Stimulated activated memory B cell treated with anti-CD40 and anti-IgM and Interleukin-4, amounts not matched to agents 10 μg/mL and 1 μg/mL and 100 μg/mL, for 72 hours (primary cell): ENCODE data around the gene CD247.

Experiments
- ATAC-seq: fragments of 150-1000 bp; cut with Tn5 transposase; 2 replicates; pipeline ENCODE4 v1.10.0; 2021
- H3K27ac Mint-ChIP-seq: one replicate; pipeline ENCODE4 v1.8.0; 2022; ENCODE audit warnings: mild to moderate bottlenecking, mixed read lengths
- H3K27me3 Mint-ChIP-seq: one replicate; pipeline ENCODE4 v1.8.0; 2022; ENCODE audit warnings: mixed read lengths
- H3K36me3 Mint-ChIP-seq: one replicate; pipeline ENCODE4 v1.8.0; 2022; ENCODE audit warnings: mixed read lengths
- H3K4me1 Mint-ChIP-seq: one replicate; pipeline ENCODE4 v1.8.0; 2022; ENCODE audit warnings: mixed read lengths
- H3K4me3 Mint-ChIP-seq: one replicate; pipeline ENCODE4 v1.8.0; 2022; ENCODE audit warnings: mild to moderate bottlenecking, moderate library complexity, mixed read lengths
- H3K9me3 Mint-ChIP-seq: one replicate; pipeline ENCODE4 v1.8.0; 2022; ENCODE audit warnings: mixed read lengths

Gene CD247

DNA sequence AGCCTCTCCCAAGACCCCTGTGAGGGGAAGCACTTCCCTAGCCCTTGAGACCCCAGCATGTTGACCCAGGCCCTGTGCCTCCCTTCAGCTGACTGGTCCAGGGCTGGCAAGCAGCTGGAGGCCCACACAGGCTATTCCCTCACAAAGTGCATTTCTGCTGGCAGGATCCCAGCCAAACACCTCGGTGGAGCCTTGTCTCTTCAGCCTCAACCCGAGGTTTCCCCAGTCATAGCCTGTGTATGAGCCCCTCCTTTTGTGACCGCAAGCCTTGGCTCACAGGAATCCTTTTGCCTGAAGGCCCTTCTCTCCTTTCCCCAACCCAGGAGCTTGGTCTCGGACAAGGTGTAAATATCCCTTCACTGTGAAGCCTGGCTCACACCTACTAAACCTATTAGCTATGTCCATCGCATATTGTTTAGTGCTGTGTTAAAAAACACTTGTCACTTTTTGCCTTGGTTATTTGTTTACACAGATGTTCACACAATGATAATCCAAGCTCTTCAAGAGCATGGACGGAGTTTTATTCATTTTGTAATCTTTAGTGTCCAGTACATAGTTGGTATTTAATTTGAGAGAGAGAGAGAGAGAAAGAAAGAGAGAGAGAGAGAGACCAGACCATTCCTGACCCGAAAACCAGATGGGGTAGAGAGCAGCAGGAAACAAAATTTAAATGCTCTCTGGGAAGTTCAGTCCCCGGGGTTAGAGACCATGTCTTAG is 8.5 kb upstream of the CD247 start:
- Mint-ChIP-seq H3K4me1 (no peaks in the 10 kb centered on the region), H3K4me3 (no peak overlapping the region), H3K27ac (no peak overlapping the region), H3K36me3 (no peaks in the 10 kb centered on the region), H3K27me3 (no peaks in the 10 kb centered on the region), H3K9me3 (peaks cover 7% of the 10 kb centered on the region)
- no peak for ATAC-seq

DNA sequence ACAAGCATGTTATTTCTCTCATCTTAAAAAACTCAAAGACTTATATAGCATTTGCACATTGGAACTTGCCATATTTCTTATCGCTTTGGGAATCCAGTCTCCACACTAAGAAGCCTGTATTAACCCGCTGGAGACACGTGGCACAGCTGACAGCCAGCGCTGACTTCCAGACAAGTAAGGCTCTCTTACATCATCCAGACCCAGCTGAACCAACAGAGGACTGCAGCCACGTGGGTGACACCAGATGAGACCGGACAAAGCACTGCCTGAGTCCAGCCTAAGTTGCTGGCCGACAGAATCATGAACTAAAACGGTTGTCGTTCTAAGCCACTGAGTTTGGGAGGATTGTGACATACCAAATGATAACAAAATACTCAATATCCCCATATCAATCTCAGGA is 6.3 kb upstream of the CD247 start:
- ATAC-seq: no peak
- peaks cover 7% of the 10 kb centered on the region for H3K9me3 Mint-ChIP-seq
- H3K27ac Mint-ChIP-seq: no peak overlapping the region
- no peaks in the 10 kb centered on the region for H3K4me1 Mint-ChIP-seq
- H3K36me3 Mint-ChIP-seq: no peaks in the 10 kb centered on the region
- H3K4me3 Mint-ChIP-seq: no peak overlapping the region
- peaks cover 17% of the 10 kb centered on the region for H3K27me3 Mint-ChIP-seq

DNA sequence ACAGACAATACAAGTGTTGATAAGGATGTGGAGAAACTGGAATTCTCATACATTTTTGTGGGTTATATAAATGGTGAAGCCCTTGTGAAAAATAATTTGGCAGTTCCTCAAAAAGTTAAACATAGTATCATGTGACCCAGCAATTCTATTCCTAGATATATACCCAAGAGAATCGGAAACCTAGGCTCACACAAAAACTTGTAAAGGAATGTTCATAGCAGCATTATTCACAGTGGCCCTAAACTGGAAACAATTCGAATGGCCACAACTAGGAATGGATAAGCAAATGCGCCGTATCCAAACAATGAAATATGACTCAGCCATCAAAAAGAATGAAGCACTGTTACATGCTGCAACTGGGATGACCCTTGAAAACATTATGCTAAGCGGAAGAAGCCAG is 3.9 kb upstream of the CD247 start:
- Mint-ChIP-seq H3K4me1 (no peaks in the 10 kb centered on the region), H3K27me3 (peaks cover 34% of the 10 kb centered on the region), H3K9me3 (peaks cover 7% of the 10 kb centered on the region), H3K36me3 (no peaks in the 10 kb centered on the region), H3K27ac (no peak overlapping the region), H3K4me3 (no peak overlapping the region)
- ATAC-seq: no peak

DNA sequence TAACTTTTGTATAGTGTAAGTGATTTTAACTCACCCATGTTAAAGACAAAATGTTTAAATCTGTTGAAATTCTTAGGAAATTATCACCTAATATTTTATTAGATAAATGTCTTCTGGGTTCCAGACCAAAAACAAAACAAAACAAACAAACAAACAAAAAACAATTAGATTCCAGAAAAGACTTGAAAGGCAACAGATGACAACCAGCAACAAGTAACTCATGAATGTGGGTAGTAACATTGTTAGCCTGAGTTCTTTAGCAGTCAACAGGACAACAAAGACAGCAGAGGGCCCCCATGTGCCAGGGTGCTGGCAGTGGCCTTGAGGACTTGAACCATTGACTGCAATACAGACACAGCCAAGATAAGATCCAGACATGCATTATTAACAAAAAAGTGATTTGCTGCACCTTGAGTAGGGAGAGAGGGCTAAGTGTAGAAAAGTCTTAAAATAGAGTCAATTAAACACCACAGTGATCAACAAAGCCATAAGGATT is 2.4 kb upstream of the CD247 start:
- Mint-ChIP-seq H3K9me3 (peaks cover 7% of the 10 kb centered on the region), H3K27ac (no peak overlapping the region), H3K4me1 (no peaks in the 10 kb centered on the region), H3K36me3 (no peaks in the 10 kb centered on the region), H3K4me3 (no peak overlapping the region), H3K27me3 (peaks cover 44% of the 10 kb centered on the region)
- ATAC-seq: no peak

DNA sequence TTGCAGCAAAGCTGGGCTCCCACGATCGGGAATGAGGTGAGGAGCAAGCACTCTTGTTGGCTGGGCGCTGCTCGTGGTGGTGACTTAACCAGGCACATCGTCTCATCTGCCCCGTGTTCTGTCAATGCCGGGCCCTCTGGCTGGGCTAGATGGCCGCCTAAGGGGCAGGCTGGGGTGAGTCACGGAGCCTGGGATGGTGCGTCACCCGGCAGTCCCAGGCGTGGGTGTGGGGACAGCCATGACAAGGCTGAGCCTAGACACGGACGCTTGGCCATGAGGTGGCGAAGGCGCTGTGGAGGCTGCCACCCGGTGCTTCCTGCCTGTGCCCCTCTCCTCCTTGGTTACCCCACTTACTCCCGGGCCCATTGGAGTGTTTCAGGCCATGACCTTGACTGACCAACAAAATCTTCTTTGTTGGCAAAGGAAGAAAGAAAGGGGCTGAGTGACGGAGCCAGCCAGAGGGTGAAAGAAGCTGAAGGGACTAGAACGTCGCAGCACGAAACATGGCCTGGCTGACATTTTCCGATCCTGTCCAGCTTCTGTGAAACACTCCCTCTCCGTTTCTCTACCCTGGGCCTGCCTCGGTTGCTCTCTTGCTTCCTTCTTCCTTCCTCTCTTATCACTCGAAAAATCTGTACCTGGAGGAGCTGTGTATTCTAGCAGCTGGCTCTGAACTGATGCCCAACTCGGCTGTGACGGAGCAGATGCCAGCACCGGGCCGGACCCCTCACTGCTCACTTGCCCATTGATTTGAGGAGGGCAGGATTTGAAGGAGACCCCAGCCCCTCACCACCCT is 596 bp downstream of the CD247 start:
- Mint-ChIP-seq H3K4me1 (no peaks in the 10 kb centered on the region), H3K27ac (no peak overlapping the region), H3K4me3 (no peak overlapping the region), H3K9me3 (peaks cover 4% of the 10 kb centered on the region), H3K36me3 (no peaks in the 10 kb centered on the region), H3K27me3 (peaks cover 44% of the 10 kb centered on the region)
- ATAC-seq: no peak

DNA sequence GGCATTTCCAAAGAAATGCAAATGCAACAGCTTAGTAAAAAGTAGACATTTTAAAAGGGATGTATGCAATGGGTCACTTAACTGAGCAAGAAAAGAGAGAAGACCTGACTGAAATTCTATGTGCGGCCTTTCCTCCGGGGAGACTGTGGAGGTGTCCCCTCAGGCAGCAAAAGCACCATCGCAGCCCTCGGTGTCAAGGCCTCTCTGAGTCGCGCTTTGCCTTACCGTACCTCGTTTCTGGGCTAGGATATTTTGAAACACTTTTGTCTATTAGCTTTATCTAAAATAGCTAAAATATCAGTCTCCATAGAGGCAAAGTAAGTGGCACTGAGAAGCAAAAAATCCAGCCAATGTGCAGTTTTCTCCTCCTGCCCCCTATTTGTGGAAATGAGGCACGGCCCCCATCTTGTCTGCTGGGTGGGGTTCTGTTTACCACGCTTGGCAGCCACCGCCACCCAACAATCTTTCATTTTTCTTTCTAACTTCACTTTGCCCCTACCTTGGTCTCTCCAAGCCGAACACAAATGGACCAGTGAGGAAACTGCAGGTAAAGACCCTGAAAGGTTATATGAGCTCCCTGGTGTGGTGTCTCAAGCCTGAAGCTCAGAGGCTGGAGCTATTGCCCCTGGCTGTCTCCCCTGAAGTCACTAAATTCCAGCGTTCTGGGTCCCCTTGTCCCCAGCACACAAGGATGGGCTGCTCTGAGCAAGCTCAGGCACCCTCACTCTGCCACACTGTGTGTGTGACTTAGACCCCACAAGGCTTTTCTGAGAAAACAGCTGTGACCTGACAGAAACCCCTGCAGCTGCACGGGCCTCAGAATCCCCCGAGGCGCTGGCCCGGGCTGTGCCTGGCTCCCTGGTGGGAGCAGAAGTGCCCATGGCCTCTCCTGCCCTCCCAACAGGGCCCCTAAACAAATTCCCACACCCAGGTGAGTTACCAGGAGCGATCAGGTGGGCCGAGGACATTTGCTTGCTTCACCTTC is 1.6 kb downstream of the CD247 start:
- Mint-ChIP-seq H3K36me3 (no peaks in the 10 kb centered on the region), H3K27ac (no peak overlapping the region), H3K4me1 (no peaks in the 10 kb centered on the region), H3K4me3 (no peak overlapping the region), H3K27me3 (peaks cover 54% of the 10 kb centered on the region), H3K9me3 (no peaks in the 10 kb centered on the region)
- no peak for ATAC-seq

GRCh38 chr1:167515893-167516321 is 2.4 kb downstream of the CD247 start:
- Mint-ChIP-seq H3K27ac (no peak overlapping the region), H3K9me3 (no peaks in the 10 kb centered on the region), H3K4me1 (no peaks in the 10 kb centered on the region), H3K4me3 (no peak overlapping the region), H3K27me3 (peaks cover 51% of the 10 kb centered on the region), H3K36me3 (no peaks in the 10 kb centered on the region)
- no peak for ATAC-seq

DNA sequence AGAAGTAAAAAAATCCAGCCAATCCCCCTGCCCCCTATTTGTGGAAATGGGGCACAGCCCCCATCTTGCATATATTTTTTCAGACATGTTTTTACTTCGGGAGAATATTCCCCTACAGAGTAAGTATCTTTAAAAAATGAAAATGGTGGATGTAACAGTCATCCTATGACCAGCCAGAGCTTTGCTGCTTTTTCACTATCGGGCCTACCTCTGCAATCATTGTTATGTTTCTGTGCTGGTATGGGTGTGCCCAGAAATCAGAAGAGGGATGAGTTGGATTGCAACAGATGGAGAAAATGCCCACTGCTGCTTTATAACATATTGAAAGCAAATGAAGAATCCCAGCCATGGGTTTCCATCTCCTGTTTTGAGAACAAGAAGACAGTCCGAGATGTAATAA is 2.9 kb downstream of the CD247 start:
- no peaks in the 10 kb centered on the region for H3K36me3 Mint-ChIP-seq
- H3K4me1 Mint-ChIP-seq: no peaks in the 10 kb centered on the region
- H3K27me3 Mint-ChIP-seq: peaks cover 51% of the 10 kb centered on the region
- ATAC-seq: no peak
- no peak overlapping the region for H3K27ac Mint-ChIP-seq
- no peaks in the 10 kb centered on the region for H3K9me3 Mint-ChIP-seq
- no peak overlapping the region for H3K4me3 Mint-ChIP-seq

DNA sequence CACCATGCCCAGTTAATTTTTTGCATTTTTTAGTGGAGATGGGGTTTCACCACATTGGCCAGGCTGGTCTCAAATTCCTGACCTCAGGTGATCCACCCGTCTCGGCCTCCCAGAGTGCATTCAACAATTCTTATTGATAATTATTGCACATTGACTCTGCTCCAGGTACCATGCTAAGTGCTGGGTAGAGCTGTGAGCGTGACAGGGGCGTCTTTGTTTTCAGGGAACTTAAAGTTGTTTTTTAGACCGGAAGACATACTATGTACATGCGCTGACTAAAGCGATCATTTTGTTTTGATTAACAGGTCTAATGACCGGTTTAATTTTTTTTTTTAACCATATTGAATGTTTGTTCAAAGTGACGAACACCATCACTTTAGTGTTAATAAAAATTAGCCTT is 4.0 kb downstream of the CD247 start:
- no peaks in the 10 kb centered on the region for H3K9me3 Mint-ChIP-seq

GRCh38 chr1:167512046-167512654 is 6.2 kb downstream of the CD247 start:
- no peaks in the 10 kb centered on the region for H3K4me1 Mint-ChIP-seq
- ATAC-seq: no peak
- peaks cover 48% of the 10 kb centered on the region for H3K27me3 Mint-ChIP-seq
- H3K36me3 Mint-ChIP-seq: no peaks in the 10 kb centered on the region
- H3K4me3 Mint-ChIP-seq: no peak overlapping the region
- H3K27ac Mint-ChIP-seq: no peak overlapping the region
- no peaks in the 10 kb centered on the region for H3K9me3 Mint-ChIP-seq

More for the DNA sequence above, 4.0 kb downstream of the CD247 start:
- Mint-ChIP-seq H3K27me3 (peaks cover 52% of the 10 kb centered on the region), H3K4me1 (no peaks in the 10 kb centered on the region), H3K4me3 (no peak overlapping the region), H3K27ac (no peak overlapping the region), H3K36me3 (no peaks in the 10 kb centered on the region)
- no peak for ATAC-seq

DNA sequence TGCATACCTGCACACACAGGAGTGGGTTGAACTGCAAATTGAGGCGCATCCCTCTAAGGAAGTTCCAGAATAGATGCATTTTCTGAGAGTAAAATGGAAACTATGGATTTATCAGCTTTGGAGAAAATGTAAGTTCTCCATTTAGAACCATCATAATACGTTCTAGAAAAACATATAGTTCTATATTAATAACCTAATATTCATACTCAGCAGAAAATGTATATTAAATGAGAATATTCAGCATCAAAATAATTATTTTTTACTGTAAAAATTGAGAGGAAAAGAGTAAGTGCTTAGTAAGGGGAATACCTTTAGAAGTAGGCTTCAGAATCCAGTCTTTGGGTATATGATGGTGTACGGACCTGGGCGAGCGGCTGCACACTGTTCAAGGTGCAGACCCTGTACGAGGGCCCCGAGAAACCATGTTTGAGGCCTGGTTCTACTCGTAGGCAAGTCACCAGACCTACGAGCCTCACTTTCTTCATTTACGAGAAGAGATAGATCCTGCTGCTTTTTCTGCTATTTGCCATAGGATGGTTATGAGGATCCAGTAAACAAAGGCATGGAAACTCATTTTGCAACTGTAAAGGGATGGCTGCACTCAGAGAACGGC is 6.8 kb downstream of the CD247 start:
- H3K36me3 Mint-ChIP-seq: no peaks in the 10 kb centered on the region
- H3K4me3 Mint-ChIP-seq: no peak overlapping the region
- ATAC-seq: no peak
- H3K27ac Mint-ChIP-seq: no peak overlapping the region
- H3K27me3 Mint-ChIP-seq: peaks cover 48% of the 10 kb centered on the region
- no peaks in the 10 kb centered on the region for H3K9me3 Mint-ChIP-seq
- H3K4me1 Mint-ChIP-seq: no peaks in the 10 kb centered on the region

- Mint-ChIP-seq H3K4me3 (no peak overlapping the region), H3K4me1 (no peaks in the 10 kb centered on the region), H3K27ac (no peak overlapping the region), H3K36me3 (no peaks in the 10 kb centered on the region), H3K9me3 (no peaks in the 10 kb centered on the region), H3K27me3 (peaks cover 52% of the 10 kb centered on the region)
- ATAC-seq: no peak
These were observed 7.4 kb downstream of the CD247 start for GRCh38 chr1:167510881-167511280.

- no peak overlapping the region for H3K27ac Mint-ChIP-seq
- H3K4me1 Mint-ChIP-seq: no peaks in the 10 kb centered on the region
- peak; percentile 54 for ATAC-seq
- H3K4me3 Mint-ChIP-seq: no peak overlapping the region
- H3K36me3 Mint-ChIP-seq: no peaks in the 10 kb centered on the region
- peaks cover 58% of the 10 kb centered on the region for H3K27me3 Mint-ChIP-seq
- no peaks in the 10 kb centered on the region for H3K9me3 Mint-ChIP-seq
These were observed 8.1 kb downstream of the CD247 start for GRCh38 chr1:167510244-167510643.

DNA sequence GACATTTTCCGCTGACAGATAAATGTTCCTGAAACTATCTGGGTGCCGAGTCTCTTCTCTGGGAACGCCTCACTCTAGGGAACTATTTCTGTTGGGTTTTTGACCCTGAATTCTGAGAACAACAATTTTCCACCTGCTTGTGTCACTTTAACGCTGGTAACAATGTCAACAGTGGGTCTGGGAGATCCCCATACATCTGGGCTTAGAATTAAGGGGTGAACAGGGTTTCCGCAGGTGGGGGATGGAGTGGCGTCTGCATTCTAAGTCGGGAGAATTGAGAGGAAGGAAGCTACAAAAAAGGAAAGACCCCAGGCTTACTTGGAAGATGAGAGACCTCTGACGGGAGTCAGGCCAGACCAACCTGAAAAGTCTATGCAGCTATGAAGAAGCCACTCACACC is 8.7 kb downstream of the CD247 start:
- Mint-ChIP-seq H3K4me3 (no peak overlapping the region), H3K36me3 (no peaks in the 10 kb centered on the region), H3K27ac (no peak overlapping the region), H3K27me3 (peaks cover 64% of the 10 kb centered on the region), H3K9me3 (no peaks in the 10 kb centered on the region), H3K4me1 (no peaks in the 10 kb centered on the region)
- no peak for ATAC-seq
